ENCODE measurements around the gene AAK1.

AAK1 gene

GRCh38 chr2:69514406-69514805 lies 129.1 kb downstream of the AAK1 start:
- peaks cover 49% of the 10 kb centered on the region for H3K36me3 ChIP-seq (replicated peaks)
- DNase-seq = peak; percentile 87
- in situ Hi-C loops (cut with HindIII; ENCODE audit: low pct_ligation_motif_present, low sequenced_read_pairs) = no loop called here
- peak overlapping the region; percentile 8 for H3K27ac ChIP-seq
- TF ChIP-seq CTCF (IDR thresholded peaks at IDR 0.05; ENCODE audit: low read depth, low read length, missing control alignments) = peak; percentile 47
- H3K27me3 ChIP-seq (replicated peaks) = no peaks in the 10 kb centered on the region
- H3K4me3 ChIP-seq (ENCODE audit: low read depth, low read length) = no peak overlapping the region

DNA sequence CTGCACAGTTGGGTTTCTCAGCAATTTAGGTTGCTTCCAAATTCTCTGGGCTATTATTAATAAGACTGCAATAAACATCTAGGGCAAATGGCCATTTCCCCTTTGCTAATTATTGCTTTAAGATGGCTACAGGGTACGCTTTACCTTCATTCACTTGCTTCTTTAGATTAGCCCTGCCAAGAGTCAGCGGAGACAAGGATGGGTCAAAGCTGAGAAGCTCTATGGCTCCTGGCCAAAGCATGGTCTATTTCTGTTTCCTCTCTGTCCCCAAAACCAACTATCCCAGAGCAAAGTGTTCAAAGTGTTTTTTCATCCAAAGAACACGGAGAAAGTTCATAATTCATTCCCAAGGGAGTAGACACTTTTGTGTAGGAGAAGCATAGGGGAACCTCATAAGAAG lies 131.1 kb downstream of the AAK1 start:
- in situ Hi-C loops (cut with HindIII; ENCODE audit: low pct_ligation_motif_present, low sequenced_read_pairs) = no loop called here
- no peak for TF ChIP-seq CTCF (IDR thresholded peaks at IDR 0.05; ENCODE audit: low read depth, low read length, missing control alignments)

GRCh38 chr2:69510204-69510603 lies 133.3 kb downstream of the AAK1 start:
- Histone ChIP-seq H3K4me3 (ENCODE audit: low read depth, low read length) (no peak overlapping the region), H3K36me3 (replicated peaks) (peaks cover 57% of the 10 kb centered on the region), H3K27ac (no peak overlapping the region), H3K27me3 (replicated peaks) (no peaks in the 10 kb centered on the region)
- DNase-seq = no peak
- in situ Hi-C loops (cut with HindIII; ENCODE audit: low pct_ligation_motif_present, low sequenced_read_pairs) = no loop called here
- TF ChIP-seq CTCF (IDR thresholded peaks at IDR 0.05; ENCODE audit: low read depth, low read length, missing control alignments) = no peak

More for the DNA sequence above, 131.1 kb downstream of the AAK1 start:
- Histone ChIP-seq H3K36me3 (replicated peaks) (peaks cover 45% of the 10 kb centered on the region), H3K27ac (no peak overlapping the region), H3K4me3 (ENCODE audit: low read depth, low read length) (no peak overlapping the region), H3K27me3 (replicated peaks) (no peaks in the 10 kb centered on the region)
- no peak for DNase-seq

GRCh38 chr2:69509750-69510140 lies 133.8 kb downstream of the AAK1 start:
- in situ Hi-C loops (cut with HindIII; ENCODE audit: low pct_ligation_motif_present, low sequenced_read_pairs) = no loop called here
- Histone ChIP-seq H3K27me3 (replicated peaks) (no peaks in the 10 kb centered on the region), H3K4me3 (ENCODE audit: low read depth, low read length) (no peak overlapping the region), H3K27ac (no peak overlapping the region), H3K36me3 (replicated peaks) (peaks cover 58% of the 10 kb centered on the region)
- no peak for TF ChIP-seq CTCF (IDR thresholded peaks at IDR 0.05; ENCODE audit: low read depth, low read length, missing control alignments)
- no peak for DNase-seq

- no peak for TF ChIP-seq CTCF (IDR thresholded peaks at IDR 0.05; ENCODE audit: low read depth, low read length, missing control alignments)
- peaks cover 60% of the 10 kb centered on the region for H3K36me3 ChIP-seq (replicated peaks)
- H3K27ac ChIP-seq = no peak overlapping the region
- H3K27me3 ChIP-seq (replicated peaks) = no peaks in the 10 kb centered on the region
- H3K4me3 ChIP-seq (ENCODE audit: low read depth, low read length) = no peak overlapping the region
- DNase-seq = no peak
- in situ Hi-C loops (cut with HindIII; ENCODE audit: low pct_ligation_motif_present, low sequenced_read_pairs) = no loop called here
Observed at GRCh38 chr2:69509011-69509749, 134.4 kb downstream of the AAK1 start.

DNA sequence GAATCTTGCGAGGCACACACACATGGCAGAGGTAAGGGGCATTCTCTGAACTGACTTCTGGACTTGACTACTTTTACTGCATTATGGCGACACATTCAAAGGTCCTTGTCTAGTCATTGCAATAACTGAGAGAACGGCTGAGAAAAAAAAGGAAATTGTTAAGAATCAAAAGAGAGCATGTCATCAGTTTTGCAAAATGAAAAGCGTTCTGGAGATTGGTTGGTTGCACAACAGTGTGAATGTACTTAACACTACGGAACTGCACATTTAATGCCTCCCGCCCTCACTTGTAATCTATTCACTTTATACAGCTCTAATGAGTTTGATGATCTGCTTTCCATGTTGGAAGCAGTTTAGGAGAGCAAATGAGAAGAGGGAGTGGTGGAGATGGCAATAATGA lies 137.8 kb downstream of the AAK1 start:
- Histone ChIP-seq H3K4me3 (ENCODE audit: low read depth, low read length) (no peak overlapping the region), H3K27ac (no peak overlapping the region), H3K27me3 (replicated peaks) (no peaks in the 10 kb centered on the region), H3K36me3 (replicated peaks) (peaks cover 43% of the 10 kb centered on the region)
- in situ Hi-C loops (cut with HindIII; ENCODE audit: low pct_ligation_motif_present, low sequenced_read_pairs) = no loop called here
- DNase-seq = no peak
- no peak for TF ChIP-seq CTCF (IDR thresholded peaks at IDR 0.05; ENCODE audit: low read depth, low read length, missing control alignments)
